Measurements from ENCODE around the gene TFF1. TPM values are rescaled to one million over a fixed set of nuclear protein-coding genes. Genes with fewer than 3 reads are reported as not detected.

TFF1 gene
- polyA plus RNA-seq, 1 donor from 2014 or later = not detected

DNA sequence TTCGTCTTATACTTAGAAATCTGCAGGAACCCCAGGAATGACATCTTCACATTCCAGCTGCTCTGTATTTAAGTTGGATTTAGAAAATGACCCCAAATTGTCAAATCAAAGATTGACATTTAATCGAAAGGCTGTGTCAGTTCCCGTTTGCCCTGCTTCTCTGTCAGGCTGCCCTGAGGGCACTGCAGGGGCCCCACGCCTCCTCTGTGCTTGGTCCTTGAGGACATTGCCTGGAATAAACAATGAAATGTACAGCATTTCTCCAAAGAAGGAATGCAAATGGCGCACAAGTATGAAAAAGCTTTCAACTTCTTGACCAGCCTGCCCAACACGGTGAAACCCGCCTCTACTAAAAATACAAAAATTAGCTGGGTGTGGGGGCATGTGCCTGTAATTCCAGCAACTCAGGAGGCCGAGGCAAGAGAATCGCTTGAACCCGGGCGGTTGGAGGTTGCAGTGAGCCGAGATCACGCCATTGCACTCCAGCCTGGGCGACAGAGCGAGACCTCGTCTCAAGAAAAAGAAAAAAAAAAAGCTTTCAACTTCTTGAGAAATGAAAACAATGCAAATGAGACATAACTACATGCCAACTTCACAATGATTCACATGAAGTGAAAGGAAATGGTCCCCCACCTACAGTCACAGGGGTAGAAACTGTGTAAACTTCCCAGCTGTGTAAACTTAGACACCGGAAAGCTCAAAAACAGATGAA lies 26.6 kb upstream of the TFF1 start:
- Mint-ChIP-seq H3K27me3 (peaks cover 16% of the 10 kb centered on the region), H3K27ac (peak overlapping the region in 1 of 3 donors; percentile 8), H3K9me3 (no peaks in the 10 kb centered on the region), H3K4me1 (peaks cover 5 to 21% (median 15%) of the 10 kb centered on the region in 3 donors), H3K36me3 (peaks cover 1% of the 10 kb centered on the region), H3K4me3 (peak overlapping the region in 3 of 4 donors; percentile 1 to 88 (median 10))

- peak overlapping the region in 1 of 3 donors; percentile 73 for H3K27ac Mint-ChIP-seq
- no peak overlapping the region for H3K4me3 Mint-ChIP-seq
- peaks cover 3% of the 10 kb centered on the region for H3K36me3 Mint-ChIP-seq
- H3K4me1 Mint-ChIP-seq = peaks cover 10 to 19% (median 16%) of the 10 kb centered on the region in 3 donors
- peaks cover 25% of the 10 kb centered on the region for H3K27me3 Mint-ChIP-seq
- no peaks in the 10 kb centered on the region for H3K9me3 Mint-ChIP-seq
Measured at GRCh38 chr21:42391297-42391696, 25.0 kb upstream of the TFF1 start.

GRCh38 chr21:42390696-42391095 lies 24.4 kb upstream of the TFF1 start:
- Mint-ChIP-seq H3K27me3 (peaks cover 25% of the 10 kb centered on the region), H3K36me3 (peaks cover 2% of the 10 kb centered on the region), H3K4me1 (peaks cover 10 to 19% (median 16%) of the 10 kb centered on the region in 3 donors), H3K4me3 (no peak overlapping the region), H3K9me3 (no peaks in the 10 kb centered on the region), H3K27ac (no peak overlapping the region)

DNA sequence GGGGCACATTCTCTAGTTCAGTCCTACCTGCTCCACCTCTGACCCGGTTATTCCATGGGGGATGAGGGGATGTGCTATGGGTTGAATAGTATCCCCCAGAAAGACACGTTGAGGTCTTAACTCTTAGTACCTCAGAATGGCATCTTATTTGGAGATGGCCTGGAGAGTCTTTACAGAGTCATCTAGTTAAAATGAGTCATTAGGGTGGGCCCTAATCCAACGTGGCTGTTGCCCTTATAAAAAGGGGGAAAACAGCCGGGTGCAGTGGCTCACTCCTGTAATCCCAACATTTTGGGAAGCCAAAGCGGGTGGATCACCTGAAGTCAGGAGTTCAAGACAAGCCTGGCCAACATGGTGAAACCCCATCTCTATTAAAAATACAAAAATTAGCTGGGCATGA lies 23.9 kb upstream of the TFF1 start:
- no peak overlapping the region for H3K27ac Mint-ChIP-seq
- no peak overlapping the region for H3K4me3 Mint-ChIP-seq
- peaks cover 10 to 19% (median 18%) of the 10 kb centered on the region in 3 donors for H3K4me1 Mint-ChIP-seq
- H3K27me3 Mint-ChIP-seq = peaks cover 25% of the 10 kb centered on the region
- peaks cover 2% of the 10 kb centered on the region for H3K36me3 Mint-ChIP-seq
- no peaks in the 10 kb centered on the region for H3K9me3 Mint-ChIP-seq

DNA sequence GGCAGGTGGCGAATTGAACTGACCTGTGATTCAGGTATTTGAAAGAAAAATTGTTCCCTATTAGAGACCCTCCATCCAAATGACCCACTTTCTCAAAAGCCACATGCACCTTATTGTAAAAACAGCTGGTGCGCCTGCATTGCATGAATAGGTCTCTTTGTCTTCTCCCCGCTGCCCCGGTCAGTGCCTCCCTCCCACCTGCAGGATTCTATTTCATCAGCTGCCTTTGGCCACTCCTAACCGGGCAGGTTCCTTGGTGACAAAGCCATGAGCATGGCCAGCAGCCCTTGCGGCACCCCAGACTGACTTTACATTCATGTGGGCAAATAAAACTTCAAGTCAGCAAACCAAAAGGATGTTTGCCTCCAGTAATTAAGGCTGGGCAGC lies 23.1 kb upstream of the TFF1 start:
- H3K27ac Mint-ChIP-seq = no peak overlapping the region
- H3K27me3 Mint-ChIP-seq = peaks cover 25% of the 10 kb centered on the region
- peaks cover 2% of the 10 kb centered on the region for H3K36me3 Mint-ChIP-seq
- H3K9me3 Mint-ChIP-seq = no peaks in the 10 kb centered on the region
- H3K4me1 Mint-ChIP-seq = peaks cover 11 to 22% (median 21%) of the 10 kb centered on the region in 3 donors
- no peak overlapping the region for H3K4me3 Mint-ChIP-seq

- Mint-ChIP-seq H3K4me3 (no peak overlapping the region), H3K4me1 (peaks cover 15 to 28% (median 25%) of the 10 kb centered on the region in 3 donors), H3K27ac (no peak overlapping the region), H3K9me3 (no peaks in the 10 kb centered on the region), H3K36me3 (peaks cover 2% of the 10 kb centered on the region), H3K27me3 (peaks cover 25% of the 10 kb centered on the region)
Measured at GRCh38 chr21:42388740-42389448, 22.6 kb upstream of the TFF1 start.

GRCh38 chr21:42387843-42388340 lies 21.6 kb upstream of the TFF1 start:
- Mint-ChIP-seq H3K4me1 (peaks cover 10 to 23% (median 18%) of the 10 kb centered on the region in 3 donors), H3K27ac (no peak overlapping the region), H3K9me3 (no peaks in the 10 kb centered on the region), H3K27me3 (peaks cover 23% of the 10 kb centered on the region), H3K36me3 (peaks cover 2% of the 10 kb centered on the region), H3K4me3 (no peak overlapping the region)

- H3K9me3 Mint-ChIP-seq = peaks cover 0 to 5% (median 3%) of the 10 kb centered on the region in 3 donors
Measured at GRCh38 chr21:42387164-42387563, 20.8 kb upstream of the TFF1 start.

DNA sequence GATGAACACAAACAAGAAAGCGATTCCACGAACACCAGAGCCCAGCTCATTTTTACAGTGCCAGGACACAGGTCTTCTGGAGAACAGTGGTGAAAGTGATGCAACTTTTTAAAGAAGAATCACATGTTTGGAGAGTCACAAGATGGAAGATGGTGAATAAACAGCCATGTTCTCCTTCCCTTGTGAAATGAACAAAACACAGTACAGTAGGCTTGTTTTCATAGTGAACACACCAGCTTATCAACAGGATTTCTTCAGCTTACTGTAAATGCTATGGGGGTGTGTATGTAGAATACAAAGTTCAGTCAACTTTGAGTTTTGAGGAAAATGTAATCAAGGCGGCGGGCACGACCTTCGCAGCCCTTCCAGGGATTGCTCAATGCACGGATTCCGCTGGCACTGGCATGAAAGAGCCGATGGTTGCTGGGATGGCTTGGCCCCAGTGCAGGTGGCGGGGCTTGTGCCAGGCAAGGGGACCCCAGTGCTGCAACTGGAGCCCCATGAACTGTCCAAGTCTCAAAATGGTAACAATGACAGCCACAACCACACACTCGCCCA lies 19.8 kb upstream of the TFF1 start:
- H3K9me3 Mint-ChIP-seq = peaks cover 7 to 11% (median 10%) of the 10 kb centered on the region in 3 donors
- H3K4me3 Mint-ChIP-seq = no peak overlapping the region
- no peak overlapping the region for H3K27ac Mint-ChIP-seq
- H3K4me1 Mint-ChIP-seq = peaks cover 10 to 16% (median 14%) of the 10 kb centered on the region in 3 donors
- peaks cover 16% of the 10 kb centered on the region for H3K27me3 Mint-ChIP-seq
- peaks cover 2% of the 10 kb centered on the region for H3K36me3 Mint-ChIP-seq

More at GRCh38 chr21:42387164-42387563, 20.8 kb upstream of the TFF1 start:
- Mint-ChIP-seq H3K4me3 (peak overlapping the region in 1 of 4 donors; percentile 22), H3K27me3 (peaks cover 23% of the 10 kb centered on the region), H3K27ac (no peak overlapping the region), H3K4me1 (peaks cover 10 to 19% (median 16%) of the 10 kb centered on the region in 3 donors), H3K36me3 (peaks cover 2% of the 10 kb centered on the region)

- Mint-ChIP-seq H3K36me3 (peaks cover 2% of the 10 kb centered on the region), H3K4me3 (no peak overlapping the region), H3K9me3 (peaks cover 7 to 11% (median 10%) of the 10 kb centered on the region in 3 donors), H3K4me1 (peaks cover 10 to 16% (median 13%) of the 10 kb centered on the region in 3 donors), H3K27me3 (peaks cover 16% of the 10 kb centered on the region), H3K27ac (no peak overlapping the region)
Measured at GRCh38 chr21:42385619-42386018, 19.3 kb upstream of the TFF1 start.

DNA sequence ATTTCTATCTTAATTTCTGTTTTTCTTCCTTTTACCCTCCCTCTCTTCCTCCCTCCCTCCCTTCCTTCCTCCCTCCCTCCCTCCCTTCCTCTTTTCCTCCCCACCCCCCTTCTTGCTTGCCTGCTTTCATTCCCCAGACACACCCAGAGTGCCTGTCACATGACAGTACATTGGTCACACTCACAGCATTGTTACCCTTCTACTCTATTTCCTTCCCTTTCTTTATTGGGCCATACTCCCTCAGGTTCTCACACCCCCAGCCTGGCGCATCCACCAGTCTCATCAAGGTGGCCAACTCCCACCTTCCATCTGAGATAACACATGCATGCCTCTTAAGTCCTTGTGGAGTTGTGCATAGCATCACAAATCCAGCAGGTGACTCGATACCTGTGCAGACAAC lies 18.7 kb upstream of the TFF1 start:
- Mint-ChIP-seq H3K36me3 (peaks cover 2% of the 10 kb centered on the region), H3K27me3 (peaks cover 17% of the 10 kb centered on the region), H3K27ac (peak overlapping the region in 2 of 3 donors; percentile 17 to 71), H3K4me1 (peaks cover 10 to 16% (median 11%) of the 10 kb centered on the region in 3 donors), H3K9me3 (peaks cover 7 to 11% (median 10%) of the 10 kb centered on the region in 3 donors), H3K4me3 (peak overlapping the region in 2 of 4 donors; percentile 6 to 78)

- H3K9me3 Mint-ChIP-seq = peaks cover 7 to 11% (median 10%) of the 10 kb centered on the region in 3 donors
- peaks cover 20% of the 10 kb centered on the region for H3K27me3 Mint-ChIP-seq
- peak overlapping the region in 2 of 4 donors; percentile 47 to 58 for H3K4me3 Mint-ChIP-seq
- H3K4me1 Mint-ChIP-seq = peaks cover 14 to 16% (median 14%) of the 10 kb centered on the region in 3 donors
- no peak overlapping the region for H3K27ac Mint-ChIP-seq
- H3K36me3 Mint-ChIP-seq = peaks cover 2% of the 10 kb centered on the region
Measured at GRCh38 chr21:42384156-42384945, 18.0 kb upstream of the TFF1 start.

DNA sequence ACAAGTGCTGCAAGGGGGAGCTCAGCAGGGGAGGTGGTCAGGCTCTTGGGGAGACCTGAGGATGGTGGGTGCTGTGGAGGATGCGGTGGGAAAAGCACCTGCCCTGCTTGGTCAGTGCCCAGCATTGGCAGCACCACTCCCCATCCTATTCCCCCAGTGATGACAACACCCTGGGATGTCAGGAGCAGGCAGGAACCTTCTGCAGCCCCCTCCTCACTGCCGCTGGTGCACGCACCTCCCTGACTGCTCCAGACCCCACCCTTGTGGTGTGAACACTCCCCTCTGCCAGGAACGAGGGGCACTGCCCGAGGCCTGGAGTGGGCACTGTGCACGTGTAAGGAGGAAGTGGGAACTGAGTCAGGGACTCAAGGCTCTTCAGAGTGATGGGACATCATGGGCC lies 17.0 kb upstream of the TFF1 start:
- H3K4me1 Mint-ChIP-seq = peaks cover 16% of the 10 kb centered on the region in 3 donors
- no peak overlapping the region for H3K27ac Mint-ChIP-seq
- peaks cover 15% of the 10 kb centered on the region for H3K27me3 Mint-ChIP-seq
- no peak overlapping the region for H3K4me3 Mint-ChIP-seq
- peaks cover 7 to 11% (median 10%) of the 10 kb centered on the region in 3 donors for H3K9me3 Mint-ChIP-seq
- peaks cover 2% of the 10 kb centered on the region for H3K36me3 Mint-ChIP-seq

GRCh38 chr21:42382915-42383314 lies 16.6 kb upstream of the TFF1 start:
- Mint-ChIP-seq H3K4me1 (peaks cover 16 to 18% (median 16%) of the 10 kb centered on the region in 3 donors), H3K36me3 (peaks cover 2% of the 10 kb centered on the region), H3K4me3 (no peak overlapping the region), H3K9me3 (peaks cover 7 to 11% (median 10%) of the 10 kb centered on the region in 3 donors), H3K27me3 (peaks cover 14% of the 10 kb centered on the region), H3K27ac (no peak overlapping the region)

Measured in IgD-negative memory B cell (primary cell).